Esophagus squamous epithelium (tissue), 4 donors: ENCODE results near the gene UBR3.

Experiments
- POLR2A ChIP-seq, 4 donors: fragments of 450-650 bp; IDR thresholded peaks; one replicate each; pipeline ENCODE4 v1.6.1; 2017; ENCODE audit warnings: antibody characterized with exemption in 4 of 4, mild to moderate bottlenecking in 4 of 4, moderate library complexity in 3 of 4
- TF ChIP-seq, protein P1 (sequence below), 6 experiments: fragments of 450-650 bp in 4 of 6; fragments of 200-600 bp in 2 of 6; sonication (generic) in 2 of 6; IDR thresholded peaks; one replicate each; pipeline ENCODE4 v1.5.1; 2016 to 2019; ENCODE audit warnings: antibody characterized with exemption in 6 of 6, mild to moderate bottlenecking in 4 of 6, moderate library complexity in 4 of 6

DNA sequence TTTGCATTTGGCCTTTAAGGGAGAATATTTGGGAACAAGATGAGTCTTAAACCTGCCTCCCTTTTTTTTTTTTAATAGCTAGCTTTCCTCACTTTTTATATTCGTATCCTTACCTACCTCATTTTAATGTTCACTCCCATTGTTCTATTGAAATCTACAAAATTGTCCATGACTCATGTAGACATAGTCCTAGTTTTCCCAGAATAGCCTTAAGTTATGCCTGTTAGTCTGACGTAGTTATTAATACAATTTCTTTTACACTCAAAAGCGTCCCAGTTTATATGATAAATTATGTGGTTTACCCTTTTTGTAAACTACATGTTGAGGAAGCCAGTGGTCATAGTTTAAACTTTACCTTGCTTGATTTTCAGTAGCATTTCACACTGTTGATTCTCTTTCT is 73.4 kb downstream of the UBR3 start:
- TF ChIP-seq, protein P1, sequence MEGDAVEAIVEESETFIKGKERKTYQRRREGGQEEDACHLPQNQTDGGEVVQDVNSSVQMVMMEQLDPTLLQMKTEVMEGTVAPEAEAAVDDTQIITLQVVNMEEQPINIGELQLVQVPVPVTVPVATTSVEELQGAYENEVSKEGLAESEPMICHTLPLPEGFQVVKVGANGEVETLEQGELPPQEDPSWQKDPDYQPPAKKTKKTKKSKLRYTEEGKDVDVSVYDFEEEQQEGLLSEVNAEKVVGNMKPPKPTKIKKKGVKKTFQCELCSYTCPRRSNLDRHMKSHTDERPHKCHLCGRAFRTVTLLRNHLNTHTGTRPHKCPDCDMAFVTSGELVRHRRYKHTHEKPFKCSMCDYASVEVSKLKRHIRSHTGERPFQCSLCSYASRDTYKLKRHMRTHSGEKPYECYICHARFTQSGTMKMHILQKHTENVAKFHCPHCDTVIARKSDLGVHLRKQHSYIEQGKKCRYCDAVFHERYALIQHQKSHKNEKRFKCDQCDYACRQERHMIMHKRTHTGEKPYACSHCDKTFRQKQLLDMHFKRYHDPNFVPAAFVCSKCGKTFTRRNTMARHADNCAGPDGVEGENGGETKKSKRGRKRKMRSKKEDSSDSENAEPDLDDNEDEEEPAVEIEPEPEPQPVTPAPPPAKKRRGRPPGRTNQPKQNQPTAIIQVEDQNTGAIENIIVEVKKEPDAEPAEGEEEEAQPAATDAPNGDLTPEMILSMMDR (IDR thresholded peaks at IDR 0.05) = no peak
- no peak for TF ChIP-seq POLR2A (IDR thresholded peaks at IDR 0.05)
